Tibial nerve (tissue), 4 donors: Measurements from ENCODE around the gene CTNNA3. TPM values are rescaled to one million over a fixed set of nuclear protein-coding genes. Genes with fewer than 3 reads are reported as not detected.
"Not testable (repeated sequence)": the region's sequence is repeated elsewhere in the genome, so short reads cannot be mapped to it uniquely, and the experiment has no call there.

Experiments
- DNase-seq, 2 donors: peaks; one replicate each; pipeline ENCODE4 v3.0.0-alpha.2; 2019; ENCODE audit warnings: low spot score in 2 of 2
- H3K27ac ChIP-seq, 4 donors: fragments of 200-600 bp; sonication (generic) in 3 of 4; one replicate each; pipeline ENCODE4 v1.5.1; 2017 to 2019; ENCODE audit warnings: mild to moderate bottlenecking in 1 of 4
- H3K27me3 ChIP-seq, 2 donors: fragments of 200-600 bp; sonication (generic) in 1 of 2; one replicate each; pipeline versions ENCODE4 v1.5.1 to v1.6.0; 2017 to 2019
- H3K36me3 ChIP-seq, 3 donors: fragments of 200-600 bp; sonication (generic); one replicate each; pipeline ENCODE4 v1.5.1; 2018 to 2019
- H3K4me1 ChIP-seq, 4 donors: fragments of 200-600 bp; sonication (generic) in 3 of 4; one replicate each; pipeline ENCODE4 v1.5.1; 2017 to 2019
- H3K4me3 ChIP-seq, 4 donors: fragments of 200-600 bp; sonication (generic) in 3 of 4; one replicate each; pipeline ENCODE4 v1.5.1; 2017 to 2019; ENCODE audit warnings: mild to moderate bottlenecking in 1 of 4, moderate library complexity in 1 of 4
- H3K9me3 ChIP-seq, 4 donors: fragments of 200-600 bp; sonication (generic) in 3 of 4; one replicate each; pipeline ENCODE4 v1.5.1; 2017 to 2019
- CTCF ChIP-seq, 5 experiments: fragments of 200-600 bp in 3 of 5; fragments of 450-650 bp in 2 of 5; sonication (generic) in 3 of 5; IDR thresholded peaks; one replicate each; pipeline ENCODE4 v1.5.1; 2016 to 2019; ENCODE audit warnings: antibody characterized with exemption in 5 of 5, mild to moderate bottlenecking in 3 of 5, moderate library complexity in 2 of 5
- EP300 ChIP-seq, 2 donors: sonication (generic); formaldehyde crosslinking; IDR thresholded peaks; one replicate each; pipeline ENCODE4 v1.6.1; 2017; ENCODE audit warnings: antibody characterized with exemption in 2 of 2, mild to moderate bottlenecking in 1 of 2
- POLR2A ChIP-seq, 2 donors: fragments of 450-650 bp; IDR thresholded peaks; one replicate each; pipeline ENCODE4 v1.6.1; 2017; ENCODE audit warnings: antibody characterized with exemption in 2 of 2, mild to moderate bottlenecking in 2 of 2, moderate library complexity in 2 of 2
- WGBS, 2 donors: methylation state at CpG; one replicate each; pipeline ENCODE4 v1.1.5; 2018; 5-methylcytosine and 5-hydroxymethylcytosine counted together
- total RNA-seq, 4 donors: library from RNA; depleted of rRNA; stranded (reverse); fragments of >200 nt; gene quantifications; one replicate each; pipeline ENCODE4 v1.1.0, GENCODE V29; 2016

CTNNA3 gene
- total RNA-seq, 4 donors from 2014 or later: 15.9 to 36.1 (median 23.1) TPM

- no peaks in the 10 kb centered on the region for H3K36me3 ChIP-seq
- DNase-seq: no peak
- no peak overlapping the region for H3K4me3 ChIP-seq
- WGBS, 2 donors: 70 to 77% methylated on average over 2 of the region's 2 CpGs
- H3K27me3 ChIP-seq: no peaks in the 10 kb centered on the region
- H3K27ac ChIP-seq: no peak overlapping the region
- no peaks in the 10 kb centered on the region for H3K4me1 ChIP-seq
- no peak for TF ChIP-seq EP300 (IDR thresholded peaks at IDR 0.05)
- TF ChIP-seq POLR2A (IDR thresholded peaks at IDR 0.05): no peak
- TF ChIP-seq CTCF (IDR thresholded peaks at IDR 0.05): no peak
- peaks cover 0 to 7% (median 0%) of the 10 kb centered on the region in 4 donors for H3K9me3 ChIP-seq
Measured at GRCh38 chr10:66368146-66368545, 1327.8 kb downstream of the CTNNA3 start.

- Histone ChIP-seq H3K36me3 (no peaks in the 10 kb centered on the region), H3K4me3 (no peak overlapping the region), H3K27ac (no peak overlapping the region), H3K27me3 (no peaks in the 10 kb centered on the region), H3K9me3 (peaks cover 0 to 7% (median 0%) of the 10 kb centered on the region in 4 donors), H3K4me1 (no peaks in the 10 kb centered on the region)
- no peak for DNase-seq
- WGBS, 2 donors: 60 to 63% methylated on average over 3 of the region's 3 CpGs
- TF ChIP-seq POLR2A (IDR thresholded peaks at IDR 0.05) (no peak), CTCF (IDR thresholded peaks at IDR 0.05) (no peak), EP300 (IDR thresholded peaks at IDR 0.05) (no peak)
Measured at GRCh38 chr10:66366163-66366562, 1329.8 kb downstream of the CTNNA3 start.

- Histone ChIP-seq H3K9me3 (peaks cover 0 to 7% (median 0%) of the 10 kb centered on the region in 4 donors), H3K27me3 (no peaks in the 10 kb centered on the region)
- TF ChIP-seq EP300 (IDR thresholded peaks at IDR 0.05) (no peak), POLR2A (IDR thresholded peaks at IDR 0.05) (no peak), CTCF (IDR thresholded peaks at IDR 0.05) (no peak)
Measured at GRCh38 chr10:66365686-66366085, 1330.3 kb downstream of the CTNNA3 start.

GRCh38 chr10:66362522-66362921 lies 1333.5 kb downstream of the CTNNA3 start:
- WGBS, 2 donors: 89 to 93% methylated on average over 3 of the region's 3 CpGs
- no peaks in the 10 kb centered on the region for H3K4me1 ChIP-seq
- peaks cover 0 to 7% (median 0%) of the 10 kb centered on the region in 4 donors for H3K9me3 ChIP-seq
- DNase-seq: no peak
- no peaks in the 10 kb centered on the region for H3K36me3 ChIP-seq
- no peak overlapping the region for H3K4me3 ChIP-seq
- H3K27ac ChIP-seq: no peak overlapping the region
- H3K27me3 ChIP-seq: no peaks in the 10 kb centered on the region
- TF ChIP-seq CTCF (IDR thresholded peaks at IDR 0.05): no peak
- no peak for TF ChIP-seq EP300 (IDR thresholded peaks at IDR 0.05)
- TF ChIP-seq POLR2A (IDR thresholded peaks at IDR 0.05): no peak

More at GRCh38 chr10:66365686-66366085, 1330.3 kb downstream of the CTNNA3 start:
- Histone ChIP-seq H3K36me3 (no peaks in the 10 kb centered on the region), H3K27ac (no peak overlapping the region), H3K4me3 (no peak overlapping the region), H3K4me1 (no peaks in the 10 kb centered on the region)
- 79 to 92% methylated on average over 2 of the region's 2 CpGs for WGBS, 2 donors
- DNase-seq: no peak

GRCh38 chr10:66353822-66354221 lies 1342.2 kb downstream of the CTNNA3 start:
- WGBS, 2 donors: 89 to 92% methylated on average over 12 of the region's 12 CpGs
- H3K4me3 ChIP-seq, H3K27ac ChIP-seq, H3K36me3 ChIP-seq, DNase-seq, H3K4me1 ChIP-seq, H3K9me3 ChIP-seq, H3K27me3 ChIP-seq: not testable (repeated sequence)

GRCh38 chr10:66353422-66353821 lies 1342.6 kb downstream of the CTNNA3 start:
- TF ChIP-seq CTCF (IDR thresholded peaks at IDR 0.05): no peak
- TF ChIP-seq POLR2A (IDR thresholded peaks at IDR 0.05): no peak
- TF ChIP-seq EP300 (IDR thresholded peaks at IDR 0.05): no peak
- Histone ChIP-seq H3K27me3 (no peaks in the 10 kb centered on the region), H3K4me3 (no peak overlapping the region), H3K9me3 (no peaks in the 10 kb centered on the region), H3K27ac (no peak overlapping the region), H3K4me1 (no peaks in the 10 kb centered on the region), H3K36me3 (no peaks in the 10 kb centered on the region)
- 57 to 68% methylated on average over 3 of the region's 3 CpGs for WGBS, 2 donors
- no peak for DNase-seq
